ENCODE results near the gene PAGE2B.

PAGE2B gene

DNA sequence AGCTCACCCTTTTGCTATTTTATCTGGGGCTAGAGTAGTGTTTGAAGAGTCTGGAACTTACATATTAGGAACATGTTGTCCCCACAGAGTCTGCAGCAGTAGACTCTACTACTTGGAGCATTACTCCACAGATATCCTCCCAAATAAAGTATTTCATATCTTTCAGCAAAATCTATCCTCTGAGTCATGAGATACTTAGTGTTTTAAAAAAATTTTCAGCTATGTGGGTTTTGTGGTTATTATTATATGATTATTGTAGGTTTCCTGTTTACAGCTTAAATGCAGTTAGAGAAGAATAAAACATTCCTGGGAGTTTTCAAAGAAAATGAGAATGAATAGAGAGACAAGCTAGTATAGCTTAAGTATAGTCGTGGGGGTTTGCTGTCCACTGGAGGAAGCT is 44.9 kb downstream of the PAGE2B start:
- no peak for TF ChIP-seq CTCF (IDR thresholded peaks at IDR 0.05; ENCODE audit: borderline replicate concordance, control extremely low read depth, extremely low read depth, insufficient read depth, missing control alignments)
- DNase-seq (ENCODE audit: low spot score): no peak
- in situ Hi-C loops (cut with MboI; ENCODE audit: low sequenced_read_pairs, unreplicated experiment): no loop called here

- TF ChIP-seq CTCF (IDR thresholded peaks at IDR 0.05; ENCODE audit: borderline replicate concordance, control extremely low read depth, extremely low read depth, insufficient read depth, missing control alignments): no peak
- in situ Hi-C loops (cut with MboI; ENCODE audit: low sequenced_read_pairs, unreplicated experiment): no loop called here
- DNase-seq (ENCODE audit: low spot score): no peak
These were observed 46.0 kb downstream of the PAGE2B start for GRCh38 chrX:55120761-55121358.

DNA sequence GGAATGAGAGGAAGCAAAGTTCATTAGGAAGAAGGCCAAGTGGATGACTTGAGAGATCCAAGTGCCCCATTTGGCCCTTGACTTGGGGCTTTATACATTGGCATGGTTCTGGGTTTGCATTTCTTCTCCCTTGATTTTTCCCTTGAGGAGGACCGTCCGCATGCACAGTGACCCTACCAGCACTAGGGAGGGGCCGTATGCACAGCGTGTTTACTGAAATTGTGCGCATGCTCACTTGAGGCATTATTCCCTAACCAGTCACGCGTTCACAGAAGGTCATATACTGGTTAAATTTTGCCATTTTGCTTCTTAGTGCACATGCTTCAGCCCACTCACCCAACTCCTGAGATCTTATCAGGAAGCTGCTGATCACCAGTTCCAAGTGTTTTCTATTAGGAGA is 49.1 kb downstream of the PAGE2B start:
- in situ Hi-C loops (cut with MboI; ENCODE audit: low sequenced_read_pairs, unreplicated experiment): no loop called here
- no peak for TF ChIP-seq CTCF (IDR thresholded peaks at IDR 0.05; ENCODE audit: borderline replicate concordance, control extremely low read depth, extremely low read depth, insufficient read depth, missing control alignments)
- DNase-seq (ENCODE audit: low spot score): no peak

DNA sequence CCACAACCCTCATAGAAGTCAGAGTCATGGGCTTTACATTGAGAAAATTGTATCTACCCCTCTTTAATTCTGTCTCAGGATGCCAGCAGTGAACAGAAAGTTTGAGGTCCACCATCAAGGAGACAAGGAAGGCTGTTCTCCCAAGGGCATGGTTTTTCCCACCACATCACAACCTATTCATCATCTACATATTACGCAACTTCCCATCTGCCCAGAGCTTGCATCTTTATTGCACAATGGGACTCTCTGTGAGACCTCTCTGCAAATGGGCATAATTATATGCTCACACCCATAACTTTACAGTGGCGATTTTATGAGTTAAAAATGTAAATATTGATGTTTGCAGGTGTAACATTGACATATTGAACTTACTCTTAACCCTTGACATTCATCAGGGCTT is 52.9 kb downstream of the PAGE2B start:
- in situ Hi-C loops (cut with MboI; ENCODE audit: low sequenced_read_pairs, unreplicated experiment): no loop called here
- TF ChIP-seq CTCF (IDR thresholded peaks at IDR 0.05; ENCODE audit: borderline replicate concordance, control extremely low read depth, extremely low read depth, insufficient read depth, missing control alignments): no peak
- DNase-seq (ENCODE audit: low spot score): no peak
